ENCODE results near the gene ADAMTS17. TPM values are rescaled to one million over a fixed set of nuclear protein-coding genes. Genes with fewer than 3 reads are reported as not detected.

The ADAMTS17 gene
- total RNA-seq, 1 experiment from 2014 or later: 3.2 TPM

- no peak overlapping the region for H3K4me3 ChIP-seq
- no peaks in the 10 kb centered on the region for H3F3A ChIP-seq (ENCODE audit: insufficient read depth, low read depth)
- H3K9me2 ChIP-seq (ENCODE audit: insufficient read depth): no peaks in the 10 kb centered on the region
- no peaks in the 10 kb centered on the region for H3K4me1 ChIP-seq (replicated peaks; ENCODE audit: insufficient read depth)
- intact Hi-C loops (cut with micrococcal nuclease; ENCODE audit: unreplicated experiment): no loop called here
- BruUV-seq (replicated peaks): no TSS peak
- TF ChIP-seq EZH2 (IDR thresholded peaks at IDR 0.05; ENCODE audit: low read depth): no peak
- no peak for TF ChIP-seq CTCF (conservative IDR thresholded peaks at IDR 0.05)
- no peak for DNase-seq
- H3K4me2 ChIP-seq: no peak overlapping the region
- H2AFZ ChIP-seq: no peak overlapping the region
- no peaks in the 10 kb centered on the region for H3K9me3 ChIP-seq (ENCODE audit: insufficient read depth, low read depth)
- no peaks in the 10 kb centered on the region for H3K27me3 ChIP-seq (ENCODE audit: insufficient read depth, low read depth)
- no peaks in the 10 kb centered on the region for H3K79me2 ChIP-seq (ENCODE audit: low read depth)
- ChIA-PET CTCF (no interaction called here), POLR2A (ENCODE audit: unreplicated experiment) (no interaction called here)
- H3K36me3 ChIP-seq (ENCODE audit: low read depth): no peaks in the 10 kb centered on the region
- no peaks in the 10 kb centered on the region for H4K20me1 ChIP-seq (ENCODE audit: insufficient read depth)
- H3K27ac ChIP-seq: no peak overlapping the region
Measured at GRCh38 chr15:100204771-100205170, 137.0 kb downstream of the ADAMTS17 start.

GRCh38 chr15:100204211-100204610, 137.6 kb downstream of the ADAMTS17 start:
- no peaks in the 10 kb centered on the region for H4K20me1 ChIP-seq (ENCODE audit: insufficient read depth)
- H3K9me2 ChIP-seq (ENCODE audit: insufficient read depth): no peaks in the 10 kb centered on the region
- no peak overlapping the region for H3K4me3 ChIP-seq
- H3F3A ChIP-seq (ENCODE audit: insufficient read depth, low read depth): no peaks in the 10 kb centered on the region
- TF ChIP-seq EZH2 (IDR thresholded peaks at IDR 0.05; ENCODE audit: low read depth): no peak
- no peak for TF ChIP-seq CTCF (conservative IDR thresholded peaks at IDR 0.05)
- H3K27ac ChIP-seq: no peak overlapping the region
- H3K4me2 ChIP-seq: no peak overlapping the region
- ChIA-PET CTCF (no interaction called here), POLR2A (ENCODE audit: unreplicated experiment) (no interaction called here)
- intact Hi-C loops (cut with micrococcal nuclease; ENCODE audit: unreplicated experiment): no loop called here
- no TSS peak for BruUV-seq (replicated peaks)
- H2AFZ ChIP-seq: no peak overlapping the region
- no peaks in the 10 kb centered on the region for H3K36me3 ChIP-seq (ENCODE audit: low read depth)
- DNase-seq: no peak
- no peaks in the 10 kb centered on the region for H3K9me3 ChIP-seq (ENCODE audit: insufficient read depth, low read depth)
- no peaks in the 10 kb centered on the region for H3K79me2 ChIP-seq (ENCODE audit: low read depth)
- no peaks in the 10 kb centered on the region for H3K27me3 ChIP-seq (ENCODE audit: insufficient read depth, low read depth)
- no peaks in the 10 kb centered on the region for H3K4me1 ChIP-seq (replicated peaks; ENCODE audit: insufficient read depth)

- Histone ChIP-seq H4K20me1 (ENCODE audit: insufficient read depth) (no peaks in the 10 kb centered on the region), H3K4me3 (no peak overlapping the region), H3K9me3 (ENCODE audit: insufficient read depth, low read depth) (no peaks in the 10 kb centered on the region), H3K27ac (no peak overlapping the region), H2AFZ (no peak overlapping the region), H3K9me2 (ENCODE audit: insufficient read depth) (no peaks in the 10 kb centered on the region), H3K4me1 (replicated peaks; ENCODE audit: insufficient read depth) (no peaks in the 10 kb centered on the region), H3K27me3 (ENCODE audit: insufficient read depth, low read depth) (no peaks in the 10 kb centered on the region), H3K79me2 (ENCODE audit: low read depth) (no peaks in the 10 kb centered on the region), H3K4me2 (no peak overlapping the region), H3F3A (ENCODE audit: insufficient read depth, low read depth) (no peaks in the 10 kb centered on the region), H3K36me3 (ENCODE audit: low read depth) (no peaks in the 10 kb centered on the region)
- POLR2A ChIA-PET (ENCODE audit: unreplicated experiment): no interaction called here
- DNase-seq: no peak
- CTCF ChIA-PET: no interaction called here
- intact Hi-C loops (cut with micrococcal nuclease; ENCODE audit: unreplicated experiment): no loop called here
- BruUV-seq (replicated peaks): no TSS peak
- no peak for TF ChIP-seq EZH2 (IDR thresholded peaks at IDR 0.05; ENCODE audit: low read depth)
- TF ChIP-seq CTCF (conservative IDR thresholded peaks at IDR 0.05): no peak
Measured at GRCh38 chr15:100202309-100202960, 139.3 kb downstream of the ADAMTS17 start.
